Hepatocyte (in vitro differentiated cells): ENCODE measurements around the gene NSUN3. TPM values are rescaled to one million over a fixed set of nuclear protein-coding genes. Genes with fewer than 3 reads are reported as not detected.

Source experiments
- DNase-seq: peaks from one replicate; pipeline ENCODE4 v3.0.0-alpha.2; 2016; ENCODE audit warnings: low spot score
- H2AFZ ChIP-seq: fragments of 200-600 bp; sonication (generic); 2 replicates; pipeline ENCODE4 v1.6.0; 2016; ENCODE audit warnings: antibody characterized with exemption, mild to moderate bottlenecking
- H3K27ac ChIP-seq: fragments of 200-600 bp; sonication (generic); 2 replicates; pipeline ENCODE4 v1.5.1; 2016; ENCODE audit warnings: mild to moderate bottlenecking
- H3K27me3 ChIP-seq: fragments of 200-600 bp; sonication (generic); 2 replicates; pipeline ENCODE4 v1.6.1; 2016
- H3K36me3 ChIP-seq: fragments of 200-600 bp; sonication (generic); replicated peaks from 2 replicates; pipeline ENCODE4 v1.5.1; 2016; ENCODE audit warnings: low read depth; ENCODE audit not compliant: insufficient read depth
- H3K4me1 ChIP-seq: fragments of 200-600 bp; sonication (generic); 2 replicates; pipeline ENCODE4 v1.5.1; 2016; ENCODE audit warnings: mild to moderate bottlenecking, moderate library complexity; ENCODE audit not compliant: insufficient read depth
- H3K4me2 ChIP-seq: fragments of 200-600 bp; sonication (generic); 2 replicates; pipeline ENCODE4 v1.6.0; 2016
- H3K4me3 ChIP-seq: fragments of 200-600 bp; sonication (generic); 2 replicates; pipeline ENCODE4 v1.5.1; 2016; ENCODE audit warnings: mild to moderate bottlenecking
- H3K79me2 ChIP-seq: fragments of 200-600 bp; sonication (generic); 2 replicates; pipeline ENCODE4 v1.6.0; 2017; ENCODE audit warnings: mild to moderate bottlenecking
- H3K9me2 ChIP-seq: fragments of 200-600 bp; sonication (generic); replicated peaks from 2 replicates; pipeline ENCODE4 v1.6.0; 2017; ENCODE audit warnings: mild to moderate bottlenecking; ENCODE audit not compliant: insufficient read depth
- H3K9me3 ChIP-seq: fragments of 200-600 bp; sonication (generic); 2 replicates; pipeline ENCODE4 v1.5.1; 2016; ENCODE audit warnings: low read depth, mild to moderate bottlenecking
- H4K20me1 ChIP-seq: fragments of 200-600 bp; sonication (generic); 2 replicates; pipeline ENCODE4 v1.6.0; 2016; ENCODE audit warnings: mild to moderate bottlenecking; ENCODE audit not compliant: insufficient read depth, poor library complexity, severe bottlenecking
- EZH2 ChIP-seq: fragments of 200-600 bp; sonication (generic); IDR thresholded peaks from 2 replicates; pipeline ENCODE4 v1.6.1; 2016; ENCODE audit warnings: antibody characterized with exemption, mild to moderate bottlenecking, borderline replicate concordance
- EZH2phosphoT487 ChIP-seq: fragments of 200-600 bp; sonication (generic); IDR thresholded peaks from one replicate; pipeline ENCODE4 v1.6.1; 2018; ENCODE audit warnings: antibody characterized with exemption, mild to moderate bottlenecking, low read depth, moderate library complexity; ENCODE audit not compliant: unreplicated experiment, severe bottlenecking
- WGBS: methylation state at CpG from one replicate; pipeline ENCODE4 v1.1.6; 2016; ENCODE audit warnings: low lambda C conversion rate; ENCODE audit errors: missing lambda C conversion rate; 5-methylcytosine and 5-hydroxymethylcytosine counted together
- polyA plus RNA-seq: library from polyadenylated mRNA; unstranded; fragments of >200 nt; fragmentation: Nextera tagmentation; extraction: Ambion mirVana; gene quantifications from 2 replicates; pipeline ENCODE4 v1.2.1, GENCODE V29; 2016
- total RNA-seq: library from RNA; depleted of rRNA; stranded (reverse); fragments of >200 nt; gene quantifications from 2 replicates; pipeline ENCODE4 v1.2.3, GENCODE V29; 2014
- TF ChIP-seq, protein P1 (sequence below): fragments of 200-600 bp; sonication (generic); IDR thresholded peaks from 2 replicates; pipeline ENCODE4 v1.5.1; 2016; ENCODE audit warnings: antibody characterized with exemption, mild to moderate bottlenecking; ENCODE audit not compliant: poor library complexity

NSUN3 gene
- total and polyA plus RNA-seq, 2 experiments from 2014 or later = 4.5 to 9.0 TPM

GRCh38 chr3:94118390-94118789 is 55.5 kb downstream of the NSUN3 start:
- Histone ChIP-seq H3K27ac (no peak overlapping the region), H3K4me1 (no peaks in the 10 kb centered on the region)
- WGBS = 65% methylated on average over 2 of the region's 2 CpGs

GRCh38 chr3:94121161-94121560 is 58.3 kb downstream of the NSUN3 start:
- Histone ChIP-seq H3K27ac (no peak overlapping the region), H2AFZ (no peak overlapping the region), H3K9me3 (no peaks in the 10 kb centered on the region), H3K4me1 (no peaks in the 10 kb centered on the region), H4K20me1 (no peaks in the 10 kb centered on the region), H3K27me3 (no peaks in the 10 kb centered on the region), H3K4me3 (no peak overlapping the region), H3K79me2 (no peaks in the 10 kb centered on the region), H3K4me2 (no peak overlapping the region), H3K9me2 (no peaks in the 10 kb centered on the region), H3K36me3 (no peaks in the 10 kb centered on the region)
- 59% methylated on average over 2 of the region's 2 CpGs for WGBS
- no peak for DNase-seq
- TF ChIP-seq EZH2 = no peak
- no peak for TF ChIP-seq EZH2phosphoT487
- TF ChIP-seq, protein P1, sequence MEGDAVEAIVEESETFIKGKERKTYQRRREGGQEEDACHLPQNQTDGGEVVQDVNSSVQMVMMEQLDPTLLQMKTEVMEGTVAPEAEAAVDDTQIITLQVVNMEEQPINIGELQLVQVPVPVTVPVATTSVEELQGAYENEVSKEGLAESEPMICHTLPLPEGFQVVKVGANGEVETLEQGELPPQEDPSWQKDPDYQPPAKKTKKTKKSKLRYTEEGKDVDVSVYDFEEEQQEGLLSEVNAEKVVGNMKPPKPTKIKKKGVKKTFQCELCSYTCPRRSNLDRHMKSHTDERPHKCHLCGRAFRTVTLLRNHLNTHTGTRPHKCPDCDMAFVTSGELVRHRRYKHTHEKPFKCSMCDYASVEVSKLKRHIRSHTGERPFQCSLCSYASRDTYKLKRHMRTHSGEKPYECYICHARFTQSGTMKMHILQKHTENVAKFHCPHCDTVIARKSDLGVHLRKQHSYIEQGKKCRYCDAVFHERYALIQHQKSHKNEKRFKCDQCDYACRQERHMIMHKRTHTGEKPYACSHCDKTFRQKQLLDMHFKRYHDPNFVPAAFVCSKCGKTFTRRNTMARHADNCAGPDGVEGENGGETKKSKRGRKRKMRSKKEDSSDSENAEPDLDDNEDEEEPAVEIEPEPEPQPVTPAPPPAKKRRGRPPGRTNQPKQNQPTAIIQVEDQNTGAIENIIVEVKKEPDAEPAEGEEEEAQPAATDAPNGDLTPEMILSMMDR = no peak

More at GRCh38 chr3:94118390-94118789, 55.5 kb downstream of the NSUN3 start:
- no peaks in the 10 kb centered on the region for H3K36me3 ChIP-seq
- H3K4me3 ChIP-seq = no peak overlapping the region
- H4K20me1 ChIP-seq = no peaks in the 10 kb centered on the region
- no peaks in the 10 kb centered on the region for H3K9me3 ChIP-seq
- no peak for DNase-seq
- no peak overlapping the region for H3K4me2 ChIP-seq
- TF ChIP-seq EZH2phosphoT487 (no peak), EZH2 (no peak)
- TF ChIP-seq, protein P1 = no peak
- H3K79me2 ChIP-seq = no peaks in the 10 kb centered on the region
- no peak overlapping the region for H2AFZ ChIP-seq
- no peaks in the 10 kb centered on the region for H3K9me2 ChIP-seq
- H3K27me3 ChIP-seq = no peaks in the 10 kb centered on the region

DNA sequence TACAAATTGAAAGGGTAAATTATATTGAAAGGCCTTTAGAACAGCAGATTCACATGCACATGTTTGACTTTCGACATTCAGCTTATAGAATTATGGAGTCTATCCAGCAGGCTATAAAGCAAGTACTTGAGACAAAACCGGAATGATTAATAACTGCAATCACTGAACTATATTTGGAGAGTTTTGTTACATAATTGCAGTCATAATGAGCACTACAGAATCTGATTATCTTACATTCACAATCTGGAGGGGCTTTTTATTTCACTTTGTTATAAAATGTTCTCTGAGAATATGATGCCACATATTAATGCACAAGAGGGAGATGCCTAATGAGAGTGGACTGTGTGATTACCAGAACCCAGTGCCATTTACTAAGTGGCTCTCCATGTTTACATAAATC is 64.3 kb downstream of the NSUN3 start:
- no peaks in the 10 kb centered on the region for H3K9me2 ChIP-seq
- H3K27me3 ChIP-seq = no peaks in the 10 kb centered on the region
- H3K4me3 ChIP-seq = no peak overlapping the region
- H4K20me1 ChIP-seq = no peaks in the 10 kb centered on the region
- H3K27ac ChIP-seq = no peak overlapping the region
- H3K36me3 ChIP-seq = no peaks in the 10 kb centered on the region
- H3K4me2 ChIP-seq = no peak overlapping the region
- H3K4me1 ChIP-seq = no peaks in the 10 kb centered on the region
- no peaks in the 10 kb centered on the region for H3K79me2 ChIP-seq
- no peak overlapping the region for H2AFZ ChIP-seq
- no peak for DNase-seq
- TF ChIP-seq EZH2phosphoT487 (no peak), EZH2 (no peak)
- TF ChIP-seq, protein P1 = no peak
- 63% methylated on average over 2 of the region's 2 CpGs for WGBS
- H3K9me3 ChIP-seq = no peaks in the 10 kb centered on the region

GRCh38 chr3:94130690-94131089 is 67.8 kb downstream of the NSUN3 start:
- no peak overlapping the region for H2AFZ ChIP-seq
- no peak for TF ChIP-seq EZH2
- TF ChIP-seq, protein P1 = no peak
- TF ChIP-seq EZH2phosphoT487 = no peak

More at GRCh38 chr3:94130690-94131089, 67.8 kb downstream of the NSUN3 start:
- Histone ChIP-seq H4K20me1 (no peaks in the 10 kb centered on the region), H3K9me3 (no peaks in the 10 kb centered on the region), H3K36me3 (no peaks in the 10 kb centered on the region), H3K9me2 (no peaks in the 10 kb centered on the region), H3K4me1 (peaks cover 7% of the 10 kb centered on the region), H3K27ac (no peak overlapping the region), H3K79me2 (no peaks in the 10 kb centered on the region), H3K4me3 (no peak overlapping the region), H3K4me2 (no peak overlapping the region), H3K27me3 (no peaks in the 10 kb centered on the region)
- no peak for DNase-seq
- 93% methylated on average over 2 of the region's 2 CpGs for WGBS
